IMR-90 (cell line): ENCODE results near the gene TMBIM1. TPM values are rescaled to one million over a fixed set of nuclear protein-coding genes. Genes with fewer than 3 reads are reported as not detected.

Experiments used
- ATAC-seq: fragments of 200-7000 bp; cut with Tn5 transposase; 2 replicates; pipeline ENCODE4 v1.9.1; 2020; ENCODE audit warnings: low read depth, mild to moderate bottlenecking, moderate library complexity
- BruUV-seq: library from RNA; stranded (reverse); fragments of 400-500 nt; replicated peaks from 2 replicates; lab custom pipeline; 2021; lab: Mats Ljungman, UMichigan
- CTCF ChIA-PET: fragments of 300-600 bp; formaldehyde crosslinking; extraction: SDS; loops from one replicate; lab custom pipeline; 2021; ENCODE audit warnings: antibody characterized with exemption; lab: Yijun Ruan, JAX
- POLR2A ChIA-PET: fragments of 300-600 bp; sonication (Branson Sonifier 250); formaldehyde crosslinking; loops from one replicate; lab custom pipeline; 2022; ENCODE audit warnings: antibody characterized with exemption; ENCODE audit not compliant: unreplicated experiment; lab: Charles Lee
- DNase-seq: peaks from one replicate; pipeline ENCODE4 v3.0.0; 2013
- H2AFZ ChIP-seq: replicated peaks from 2 replicates; pipeline ENCODE3; 2013; ENCODE audit warnings: low read length, mild to moderate bottlenecking; ENCODE audit not compliant: poor library complexity
- H2AK5ac ChIP-seq: 2 replicates; pipeline ENCODE4 v1.6.1; 2013; ENCODE audit warnings: low read depth, low read length, inconsistent platforms
- H2AK9ac ChIP-seq: replicated peaks from 2 replicates; pipeline ENCODE3; 2013; ENCODE audit warnings: mild to moderate bottlenecking, low read depth, low read length, moderate library complexity; ENCODE audit not compliant: poor library complexity
- H2BK120ac ChIP-seq: 2 replicates; pipeline ENCODE4 v1.6.1; 2013; ENCODE audit warnings: low read depth, low read length, inconsistent platforms
- H2BK15ac ChIP-seq: 3 replicates; pipeline ENCODE4 v1.6.1; 2013; ENCODE audit warnings: low read depth, low read length, inconsistent platforms
- H2BK20ac ChIP-seq: 2 replicates; pipeline ENCODE4 v1.6.1; 2013; ENCODE audit warnings: low read depth, mild to moderate bottlenecking, inconsistent platforms, low read length, moderate library complexity
- H2BK5ac ChIP-seq: 2 replicates; pipeline ENCODE4 v1.6.1; 2013; ENCODE audit warnings: mild to moderate bottlenecking, low read depth, low read length, inconsistent platforms; ENCODE audit not compliant: poor library complexity, severe bottlenecking
- H3K14ac ChIP-seq: replicated peaks from 2 replicates; pipeline ENCODE4 v1.6.1; 2013; ENCODE audit warnings: low read depth, low read length, inconsistent platforms
- H3K18ac ChIP-seq: 2 replicates; pipeline ENCODE4 v1.6.1; 2013; ENCODE audit warnings: low read depth, low read length, control low read depth
- H3K23ac ChIP-seq: 2 replicates; pipeline ENCODE4 v1.6.1; 2013; ENCODE audit warnings: low read depth, low read length, inconsistent platforms
- H3K27ac ChIP-seq: 2 replicates; pipeline ENCODE4 v1.5.1; 2013; ENCODE audit warnings: mild to moderate bottlenecking, control low read depth, low read length; ENCODE audit not compliant: insufficient read depth
- H3K27me3 ChIP-seq: 2 replicates; pipeline ENCODE4 v1.6.1; 2013; ENCODE audit warnings: low read length; ENCODE audit not compliant: control insufficient read depth, insufficient read depth
- H3K36me3 ChIP-seq: 2 replicates; pipeline ENCODE4 v1.6.1; 2013; ENCODE audit warnings: low read length, mixed read lengths; ENCODE audit not compliant: control insufficient read depth, insufficient read depth
- H3K4ac ChIP-seq: 2 replicates; pipeline ENCODE4 v1.6.1; 2013; ENCODE audit warnings: low read depth, low read length, inconsistent platforms
- H3K4me1 ChIP-seq: 2 replicates; pipeline ENCODE4 v1.6.1; 2013; ENCODE audit warnings: low read length, mixed read lengths; ENCODE audit not compliant: control insufficient read depth, insufficient read depth
- H3K4me2 ChIP-seq: 2 replicates; pipeline ENCODE4 v1.6.1; 2013; ENCODE audit warnings: low read depth, mild to moderate bottlenecking, control low read depth, low read length, moderate library complexity
- H3K4me3 ChIP-seq: 2 replicates; pipeline ENCODE4 v1.5.1; 2013; ENCODE audit warnings: low read depth, mild to moderate bottlenecking, control low read depth, low read length, moderate library complexity; ENCODE audit not compliant: insufficient read depth
- H3K56ac ChIP-seq: 2 replicates; pipeline ENCODE4 v1.6.1; 2013; ENCODE audit warnings: low read length, inconsistent platforms; ENCODE audit not compliant: insufficient read depth; ENCODE audit errors: extremely low read depth
- H3K79me1 ChIP-seq, 2 experiments: 2 replicates each; pipeline ENCODE4 v1.6.1; 2013; ENCODE audit warnings: low read length in 2 of 2, inconsistent platforms in 1 of 2, low read depth in 1 of 2
- H3K9ac ChIP-seq: 2 replicates; pipeline ENCODE4 v1.6.1; 2013; ENCODE audit warnings: low read depth, low read length, control low read depth
- H3K9me1 ChIP-seq: 2 replicates; pipeline ENCODE4 v1.6.1; 2013; ENCODE audit warnings: low read length, inconsistent platforms; ENCODE audit not compliant: insufficient read depth
- H3K9me3 ChIP-seq: 2 replicates; pipeline ENCODE4 v1.6.1; 2013; ENCODE audit warnings: low read length; ENCODE audit not compliant: control insufficient read depth, insufficient read depth
- H4K20me1 ChIP-seq: 2 replicates; pipeline ENCODE4 v1.6.1; 2013; ENCODE audit warnings: low read length, inconsistent platforms; ENCODE audit not compliant: insufficient read depth
- H4K5ac ChIP-seq: 2 replicates; pipeline ENCODE4 v1.6.1; 2013; ENCODE audit warnings: mild to moderate bottlenecking, low read depth, low read length, control low read depth
- H4K8ac ChIP-seq, 2 experiments: 2 replicates each; pipeline ENCODE4 v1.6.1; 2013; ENCODE audit warnings: low read depth in 2 of 2, low read length in 2 of 2, control low read depth in 1 of 2, inconsistent platforms in 1 of 2
- H4K91ac ChIP-seq: 2 replicates; pipeline ENCODE4 v1.6.1; 2013; ENCODE audit warnings: low read depth, low read length, inconsistent platforms; ENCODE audit not compliant: insufficient read depth
- BHLHE40 ChIP-seq: fragments of 150-350 bp; IDR thresholded peaks from 2 replicates; pipeline ENCODE4 v1.6.1; 2016; ENCODE audit warnings: mild to moderate bottlenecking, low read depth, low read length
- CEBPB ChIP-seq: IDR thresholded peaks from 2 replicates; pipeline ENCODE4 v1.6.1; 2012; ENCODE audit warnings: low read depth, low read length, improper control_type of control experiment
- CHD1 ChIP-seq: IDR thresholded peaks from 2 replicates; pipeline ENCODE4 v1.6.1; 2012; ENCODE audit warnings: low read depth, low read length, improper control_type of control experiment
- CTCF ChIP-seq: conservative IDR thresholded peaks from 2 replicates; pipeline ENCODE4 v1.5.1; 2012; ENCODE audit warnings: mild to moderate bottlenecking, low read depth, low read length, improper control_type of control experiment
- ELK1 ChIP-seq: fragments of 150-350 bp; IDR thresholded peaks from 2 replicates; pipeline ENCODE4 v1.6.1; 2016; ENCODE audit warnings: low read depth, mild to moderate bottlenecking, low read length, moderate library complexity, borderline replicate concordance
- FOS ChIP-seq: fragments of 150-350 bp; IDR thresholded peaks from 2 replicates; pipeline ENCODE4 v1.6.1; 2016; ENCODE audit warnings: low read depth, low read length
- MAFK ChIP-seq: IDR thresholded peaks from 2 replicates; pipeline ENCODE4 v1.6.1; 2012; ENCODE audit warnings: low read depth, low read length, improper control_type of control experiment
- MAZ ChIP-seq: IDR thresholded peaks from 2 replicates; pipeline ENCODE4 v1.6.1; 2012; ENCODE audit warnings: low read depth, mild to moderate bottlenecking, low read length, improper control_type of control experiment, moderate library complexity, borderline replicate concordance
- MXI1 ChIP-seq: IDR thresholded peaks from 2 replicates; pipeline ENCODE4 v1.6.1; 2012; ENCODE audit warnings: low read depth, mild to moderate bottlenecking, low read length, moderate library complexity, borderline replicate concordance
- NFE2L2 ChIP-seq: fragments of 150-350 bp; IDR thresholded peaks from 2 replicates; pipeline ENCODE4 v1.6.1; 2016; ENCODE audit warnings: low read depth, mild to moderate bottlenecking, low read length
- POLR2A ChIP-seq: IDR thresholded peaks from 2 replicates; pipeline ENCODE4 v1.6.1; 2012; ENCODE audit warnings: mild to moderate bottlenecking, low read depth, low read length
- RAD21 ChIP-seq: IDR thresholded peaks from 2 replicates; pipeline ENCODE4 v1.6.1; 2012; ENCODE audit warnings: low read length, improper control_type of control experiment
- RCOR1 ChIP-seq: IDR thresholded peaks from 2 replicates; pipeline ENCODE4 v1.6.1; 2012; ENCODE audit warnings: mild to moderate bottlenecking, low read length, improper control_type of control experiment; ENCODE audit not compliant: insufficient replicate concordance
- RFX5 ChIP-seq: IDR thresholded peaks from 2 replicates; pipeline ENCODE4 v1.8.0; 2012; ENCODE audit warnings: low read depth, mild to moderate bottlenecking, low read length, moderate library complexity
- SMC3 ChIP-seq: fragments of 150-350 bp; IDR thresholded peaks from 2 replicates; pipeline ENCODE4 v1.6.1; 2016; ENCODE audit warnings: low read depth, mild to moderate bottlenecking, antibody characterized with exemption, low read length, moderate library complexity
- USF2 ChIP-seq: fragments of 150-350 bp; IDR thresholded peaks from 2 replicates; pipeline ENCODE4 v1.6.1; 2017; ENCODE audit warnings: mild to moderate bottlenecking, antibody characterized with exemption, low read length, low read depth
- WGBS, 2 experiments: methylation state at CpG; one replicate each; pipeline versions ENCODE4 v1.1.5 to v1.1.7; 2013; ENCODE audit warnings: missing lambda C conversion rate in 2 of 2; ENCODE audit not compliant: insufficient read length in 1 of 2; ENCODE audit errors: extremely low coverage in 2 of 2; 5-methylcytosine and 5-hydroxymethylcytosine counted together
- dilution Hi-C: fragments of 300-500 bp; cut with HindIII; formaldehyde crosslinking; loops from one replicate; pipeline ENCODE4 v1.14.3; 2018; ENCODE audit warnings: low sequenced_read_pairs; ENCODE audit not compliant: unreplicated experiment
- in situ Hi-C: fragments of 300-500 bp; cut with MboI; formaldehyde crosslinking; loops from 3 replicates; pipeline ENCODE4 v1.14.3; 2019; ENCODE audit warnings: low sequenced_read_pairs, inconsistent platforms, mixed read lengths
- intact Hi-C: fragments of 100-400 bp; cut with micrococcal nuclease; formaldehyde crosslinking; loops from 2 replicates; pipeline ENCODE4 v1.10.0; 2022
- polyA plus RNA-seq, 3 experiments: library from polyadenylated mRNA; depleted of rRNA; stranded (reverse); fragments of >200 nt; gene quantifications; 2 replicates each; pipeline ENCODE4 v1.2.3, GENCODE V29; 2012; ENCODE audit warnings: low replicate concordance in 1 of 3
- total RNA-seq: library from RNA; depleted of rRNA; stranded (reverse); fragments of >200 nt; gene quantifications from 2 replicates; pipeline ENCODE4 v1.2.3, GENCODE V29; 2012

The TMBIM1 gene
- total and polyA plus RNA-seq, 2 of the 4 experiments (the other 2 are of a cell fraction) = 84.6 to 102 TPM

GRCh38 chr2:218317835-218318234 is 25.5 kb upstream of the TMBIM1 start:
- Histone ChIP-seq H4K20me1 (no peaks in the 10 kb centered on the region), H2BK120ac (no peak overlapping the region), H4K8ac (no peak overlapping the region), H2AFZ (no peak overlapping the region), H4K5ac (no peak overlapping the region), H2BK20ac (no peak overlapping the region), H3K23ac (no peak overlapping the region), H2BK5ac (no peak overlapping the region), H3K27me3 (no peaks in the 10 kb centered on the region), H3K56ac (no peak overlapping the region), H2BK15ac (no peak overlapping the region), H3K4me2 (no peak overlapping the region), H3K36me3 (no peaks in the 10 kb centered on the region), H3K9ac (no peak overlapping the region), H3K4me3 (no peak overlapping the region), H3K79me1 (no peaks in the 10 kb centered on the region), H3K27ac (no peak overlapping the region), H3K14ac (no peak overlapping the region), H3K9me1 (peaks cover 12% of the 10 kb centered on the region; the same call in 1 of the 2 replicates), H3K18ac (no peak overlapping the region), H2AK5ac (no peak overlapping the region), H3K9me3 (no peaks in the 10 kb centered on the region), H4K91ac (no peak overlapping the region), H3K4ac (no peak overlapping the region), H3K4me1 (peaks cover 9% of the 10 kb centered on the region), H2AK9ac (peak overlapping the region; percentile 50)
- intact Hi-C loops (no loop called here), in situ Hi-C loops (no loop called here), dilution Hi-C loops (no loop called here)
- WGBS, 2 experiments = 60% methylated on average over 1 of the region's 4 CpGs; no CpG with 5 or more reads in 1 of the 2 experiments
- DNase-seq (no peak), ATAC-seq (no peak)
- ChIA-PET CTCF (no interaction called here), POLR2A (no interaction called here)
- BruUV-seq = no TSS peak
- no peak for TF ChIP-seq RCOR1
- no peak for TF ChIP-seq MXI1
- no peak for TF ChIP-seq CHD1
- TF ChIP-seq POLR2A = no peak
- no peak for TF ChIP-seq RFX5
- no peak for TF ChIP-seq NFE2L2
- TF ChIP-seq FOS = no peak
- no peak for TF ChIP-seq BHLHE40
- no peak for TF ChIP-seq CEBPB
- TF ChIP-seq SMC3 = no peak
- TF ChIP-seq MAFK = no peak
- TF ChIP-seq RAD21 = no peak
- TF ChIP-seq USF2 = no peak
- TF ChIP-seq MAZ = no peak
- TF ChIP-seq ELK1 = no peak
- TF ChIP-seq CTCF = no peak
